ENCODE data around the gene CCDC12.

GRCh38 chr3:46993292-46993691, 16.7 kb upstream of the CCDC12 start:
- TF ChIP-seq, protein P1, sequence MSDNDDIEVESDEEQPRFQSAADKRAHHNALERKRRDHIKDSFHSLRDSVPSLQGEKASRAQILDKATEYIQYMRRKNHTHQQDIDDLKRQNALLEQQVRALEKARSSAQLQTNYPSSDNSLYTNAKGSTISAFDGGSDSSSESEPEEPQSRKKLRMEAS (IDR thresholded peaks at IDR 0.05; ENCODE audit: low read depth, low read length), result no peak
- no peak for TF ChIP-seq CTCF (IDR thresholded peaks at IDR 0.05; ENCODE audit: low read depth, low read length)
